ENCODE data around the gene EFCAB5. TPM values are rescaled to one million over a fixed set of nuclear protein-coding genes. Genes with fewer than 3 reads are reported as not detected.
"Not testable (repeated sequence)": the region's sequence is repeated elsewhere in the genome, so short reads cannot be mapped to it uniquely, and the experiment has no call there.

The EFCAB5 gene
- total RNA-seq, 1 donor: 0.36 TPM

- no peak for TF ChIP-seq CTCF (IDR thresholded peaks at IDR 0.05; ENCODE audit: insufficient read depth, low read length)
- DNase-seq (ENCODE audit: low read depth): no peak
- no peak overlapping the region for H3K4me3 ChIP-seq (ENCODE audit: low read depth, low read length)
These were observed 133.3 kb downstream of the EFCAB5 start for GRCh38 chr17:30074730-30075129.

- no peak for TF ChIP-seq CTCF (IDR thresholded peaks at IDR 0.05; ENCODE audit: insufficient read depth, low read length)
- no peak for DNase-seq (ENCODE audit: low read depth)
- no peak overlapping the region for H3K4me3 ChIP-seq (ENCODE audit: low read depth, low read length)
These were observed 141.3 kb downstream of the EFCAB5 start for GRCh38 chr17:30082773-30083172.

GRCh38 chr17:30084788-30085187, 143.4 kb downstream of the EFCAB5 start:
- no peak for TF ChIP-seq CTCF (IDR thresholded peaks at IDR 0.05; ENCODE audit: insufficient read depth, low read length)
- DNase-seq (ENCODE audit: low read depth): no peak
- no peak overlapping the region for H3K4me3 ChIP-seq (ENCODE audit: low read depth, low read length)

GRCh38 chr17:30086896-30087295, 145.5 kb downstream of the EFCAB5 start:
- TF ChIP-seq CTCF (IDR thresholded peaks at IDR 0.05; ENCODE audit: insufficient read depth, low read length): no peak
- DNase-seq (ENCODE audit: low read depth): no peak
- no peak overlapping the region for H3K4me3 ChIP-seq (ENCODE audit: low read depth, low read length)

GRCh38 chr17:30087431-30087830, 146.0 kb downstream of the EFCAB5 start:
- not testable (repeated sequence) for H3K4me3 ChIP-seq (ENCODE audit: low read depth, low read length); DNase-seq (ENCODE audit: low read depth)

- DNase-seq (ENCODE audit: low read depth): peak; percentile 56
- no peak for TF ChIP-seq CTCF (IDR thresholded peaks at IDR 0.05; ENCODE audit: insufficient read depth, low read length)
- no peak overlapping the region for H3K4me3 ChIP-seq (ENCODE audit: low read depth, low read length)
These were observed 149.8 kb downstream of the EFCAB5 start for GRCh38 chr17:30091121-30091670.

GRCh38 chr17:30091771-30092170, 150.3 kb downstream of the EFCAB5 start:
- no peak for TF ChIP-seq CTCF (IDR thresholded peaks at IDR 0.05; ENCODE audit: insufficient read depth, low read length)
- peak; percentile 91 for DNase-seq (ENCODE audit: low read depth)
- H3K4me3 ChIP-seq (ENCODE audit: low read depth, low read length): no peak overlapping the region

All from fibroblast of the aortic adventitia (primary cell).